Stromal cell of bone marrow (primary cell): ENCODE results near the gene CCDC194.
"Not testable (repeated sequence)": the region's sequence is repeated elsewhere in the genome, so short reads cannot be mapped to it uniquely, and the experiment has no call there.

Experiments
- DNase-seq: peaks from one replicate; pipeline ENCODE4 v3.0.0-alpha.2; 2012; ENCODE audit warnings: low read depth

The CCDC194 gene

GRCh38 chr19:17376935-17377600, 16.9 kb downstream of the CCDC194 start, which contains the start of gene PLVAP:
Gene PLVAP (minus strand): TSS chr19:17377342. CDS start chr19:17377288, 54 bp downstream.
- no peak for DNase-seq

DNA sequence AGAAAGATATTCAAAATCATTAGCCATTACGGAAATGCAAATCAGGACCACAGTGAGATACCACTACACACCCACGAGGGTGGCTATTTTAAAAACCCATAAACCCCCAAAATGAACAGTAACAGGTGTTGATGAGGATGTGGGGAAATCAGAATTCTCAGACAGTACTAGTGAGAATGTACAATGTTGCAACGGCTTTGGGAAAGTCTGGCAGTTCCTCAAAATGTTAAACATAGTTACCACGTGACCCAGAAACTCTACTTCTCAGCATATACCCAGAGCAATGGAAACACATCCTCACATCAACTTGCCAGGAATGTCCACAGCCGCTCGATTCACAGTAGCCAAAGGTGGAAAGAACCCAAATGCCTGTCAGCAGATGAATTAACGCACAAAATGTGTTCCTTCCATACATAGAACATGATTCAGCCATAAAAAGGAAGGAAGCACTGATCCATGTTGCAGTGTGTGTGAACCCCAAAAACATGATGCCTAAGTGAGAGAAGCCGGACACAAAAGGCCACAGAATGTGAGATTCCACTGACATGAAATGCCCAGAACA, 23.9 kb downstream of the CCDC194 start:
- no peak for DNase-seq

DNA sequence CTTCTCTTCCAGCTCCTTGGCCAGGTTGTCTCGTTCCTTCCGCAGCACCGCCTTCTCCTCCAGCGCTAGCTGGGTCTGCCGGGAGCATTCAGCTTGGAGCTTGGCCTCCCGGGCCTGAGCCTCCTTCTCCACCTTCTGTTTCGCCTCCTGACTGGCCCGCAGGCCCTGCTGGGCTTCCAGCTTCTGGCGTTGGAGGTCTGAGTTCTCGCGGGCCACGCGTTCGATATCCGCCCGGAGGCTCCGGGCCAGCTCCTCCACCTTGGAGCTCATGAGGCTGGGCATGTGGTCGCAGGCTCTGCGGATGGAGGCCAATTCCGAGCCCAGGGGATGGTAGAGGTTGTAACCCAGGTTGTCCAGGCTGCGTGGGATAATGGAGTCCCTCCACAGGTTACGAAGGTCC, 28.6 kb downstream of the CCDC194 start:
- DNase-seq = no peak

DNA sequence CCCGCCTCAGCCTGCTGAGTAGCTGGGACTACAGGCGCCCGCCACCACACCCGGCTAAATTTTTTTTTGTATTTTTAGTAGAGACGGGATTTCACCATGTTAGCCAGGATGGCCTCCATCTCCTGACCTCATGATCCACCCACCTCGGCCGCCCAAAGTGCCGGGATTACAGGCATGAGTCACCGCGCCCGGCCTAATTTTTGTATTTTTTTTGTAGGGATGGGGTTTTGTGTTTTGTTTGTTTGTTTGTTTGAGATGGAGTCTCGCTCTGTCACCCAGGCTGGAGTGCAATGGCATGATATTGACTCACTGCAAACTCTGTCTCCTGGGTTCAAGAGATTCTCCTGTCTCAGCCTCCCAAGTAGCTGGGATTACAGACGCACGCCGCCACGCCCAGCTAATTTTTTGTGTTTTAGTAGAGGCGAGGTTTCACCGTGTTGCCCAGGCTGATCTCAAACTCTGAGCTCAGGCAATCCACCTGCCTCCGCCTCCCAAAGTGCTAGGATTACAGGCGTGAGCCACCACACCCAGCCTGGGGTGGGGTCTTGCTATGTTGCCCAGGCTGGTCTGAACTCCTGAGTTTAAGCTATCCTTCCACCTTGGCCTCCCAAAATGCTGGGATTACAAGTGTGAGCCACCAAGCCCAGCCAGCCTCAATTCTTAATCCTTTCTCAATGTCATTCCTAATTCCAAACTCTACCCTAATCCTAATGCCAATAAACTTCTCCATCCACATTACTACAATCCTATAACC, 30.0 kb downstream of the CCDC194 start:
- DNase-seq = not testable (repeated sequence)

DNA sequence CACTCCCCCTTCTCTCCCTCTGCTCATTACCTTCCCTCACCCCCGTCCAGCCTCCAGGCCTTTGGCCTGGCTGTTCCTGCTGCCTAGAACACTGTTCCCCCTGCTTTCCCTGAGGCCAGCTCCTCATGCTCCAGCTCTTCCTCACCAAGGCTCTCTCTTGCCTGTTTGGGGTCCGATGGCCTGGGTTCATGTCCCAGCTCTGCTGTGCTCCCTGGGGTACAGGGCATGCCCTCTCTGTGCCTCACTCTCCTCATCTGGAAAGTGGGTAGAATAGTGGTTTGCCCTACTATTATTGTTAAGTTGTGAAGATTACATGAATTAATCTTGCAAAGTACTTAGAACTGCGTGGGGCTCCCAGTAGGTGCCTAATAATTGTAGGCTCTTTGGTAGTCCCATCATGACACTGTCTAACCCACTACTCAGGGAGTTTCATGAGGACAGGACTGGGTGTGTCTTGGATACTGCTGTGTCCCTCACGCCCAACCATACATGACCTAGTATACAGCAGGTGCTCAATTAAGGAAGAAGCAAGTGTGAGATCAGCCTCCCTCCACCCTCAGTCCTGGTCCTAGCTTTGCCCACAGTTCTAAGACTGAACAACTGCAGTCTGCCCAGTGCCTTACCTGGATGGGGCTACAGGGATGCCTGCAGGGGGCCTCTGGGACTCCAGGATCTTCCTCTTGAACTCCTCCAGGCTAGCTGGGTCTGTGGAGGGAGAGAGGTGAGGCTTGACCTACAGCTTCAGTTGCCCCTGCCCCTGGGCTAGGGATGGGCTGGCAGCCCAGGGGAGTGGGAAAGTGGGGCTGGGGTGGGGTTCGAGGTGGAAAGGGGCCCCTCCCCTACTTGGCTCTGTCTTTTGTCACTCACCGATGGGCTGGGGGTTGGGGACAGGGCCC, 33.8 kb downstream of the CCDC194 start:
- no peak for DNase-seq

DNA sequence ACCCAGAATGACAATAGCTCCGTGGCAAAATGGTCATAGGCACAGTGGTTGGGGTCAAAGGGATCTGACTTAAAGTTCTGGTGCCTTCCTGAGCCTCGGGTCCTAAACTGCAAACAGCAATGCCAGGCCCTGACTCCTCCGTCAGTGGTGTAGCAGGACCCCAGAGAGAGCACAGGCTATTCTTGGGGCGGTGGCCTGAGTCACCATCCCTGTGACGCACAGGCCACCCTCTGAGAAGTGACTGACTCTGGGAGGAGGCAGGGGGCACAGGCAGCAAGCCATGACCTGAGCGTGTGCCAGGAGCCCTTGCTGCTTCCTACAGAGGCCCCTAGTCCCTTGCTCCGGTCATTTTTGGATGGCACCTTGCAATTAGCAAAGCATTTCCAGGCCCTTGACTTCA, 35.6 kb downstream of the CCDC194 start:
- DNase-seq = no peak

DNA sequence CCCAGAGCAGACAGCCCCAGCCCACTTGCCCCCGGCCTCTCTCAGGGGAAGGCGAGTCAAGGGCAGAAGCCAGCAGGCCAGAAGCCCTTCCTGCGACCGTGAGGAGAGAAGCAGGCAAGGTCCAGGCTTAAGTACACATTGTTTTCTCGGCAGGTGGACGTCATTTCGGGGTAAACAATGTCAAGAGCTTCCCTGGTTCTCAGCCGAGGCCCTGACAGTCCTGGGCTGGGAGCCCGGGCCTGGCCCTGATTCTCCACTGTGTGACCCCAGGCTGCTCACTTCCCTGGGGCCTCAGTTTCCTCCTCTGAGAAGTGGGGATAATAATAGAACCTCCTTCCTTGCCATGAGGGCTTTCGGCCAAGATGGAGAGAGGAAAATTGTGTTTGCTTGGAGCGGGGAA, 36.3 kb downstream of the CCDC194 start:
- DNase-seq = no peak

- DNase-seq = no peak
Observed at GRCh38 chr19:17357078-17357666, 36.8 kb downstream of the CCDC194 start.

DNA sequence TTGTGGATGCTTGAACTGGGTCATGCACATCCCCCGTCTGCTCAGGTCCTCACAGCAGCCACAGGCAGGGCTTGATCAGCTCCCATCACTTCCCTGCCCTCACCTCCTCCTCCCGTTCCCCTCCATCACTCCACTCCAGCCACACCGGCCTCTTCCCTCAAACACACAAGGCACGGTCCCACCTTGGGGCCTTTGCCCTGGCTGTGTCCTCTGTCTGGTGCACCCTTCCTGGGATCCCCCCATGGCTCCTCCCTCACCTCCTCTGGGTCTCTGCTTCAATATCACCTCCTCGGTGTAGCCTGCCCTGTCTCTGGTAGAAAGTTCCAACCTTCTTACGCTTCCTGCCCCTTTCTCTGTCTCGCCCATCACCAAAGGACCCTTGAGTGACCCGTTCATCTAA, 40.6 kb downstream of the CCDC194 start:
- no peak for DNase-seq

GRCh38 chr19:17352608-17353280, 41.3 kb downstream of the CCDC194 start:
- DNase-seq = no peak

DNA sequence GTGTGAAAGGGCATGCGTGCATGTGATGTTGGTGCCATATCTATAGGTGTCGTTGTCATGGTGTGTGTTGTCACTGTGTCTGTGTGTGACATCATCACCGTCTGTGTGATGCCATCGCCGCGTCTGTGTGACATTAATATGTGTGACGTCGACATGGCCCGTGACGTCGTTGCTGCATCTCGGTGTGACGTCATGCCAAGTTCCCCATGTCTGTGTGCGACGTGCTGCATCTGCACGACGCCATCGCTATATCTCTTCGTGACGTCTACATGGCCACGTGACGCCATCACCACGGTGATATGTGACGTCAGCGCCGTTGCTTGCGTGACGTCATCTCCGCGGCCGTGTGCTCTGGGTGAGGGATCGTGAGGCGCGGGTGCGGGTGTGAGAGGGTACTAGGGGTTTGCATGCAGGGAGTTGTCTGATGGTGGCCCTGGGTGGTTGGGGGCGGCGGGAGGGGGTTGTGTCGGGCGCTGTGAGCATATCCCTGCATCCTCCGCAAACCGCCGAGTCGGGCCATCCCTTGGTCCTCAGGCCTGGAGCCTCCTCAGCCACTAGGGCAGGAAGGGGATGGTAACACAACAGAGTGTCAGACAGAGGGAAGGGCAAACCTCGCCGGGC, 42.1 kb downstream of the CCDC194 start:
- no peak for DNase-seq

DNA sequence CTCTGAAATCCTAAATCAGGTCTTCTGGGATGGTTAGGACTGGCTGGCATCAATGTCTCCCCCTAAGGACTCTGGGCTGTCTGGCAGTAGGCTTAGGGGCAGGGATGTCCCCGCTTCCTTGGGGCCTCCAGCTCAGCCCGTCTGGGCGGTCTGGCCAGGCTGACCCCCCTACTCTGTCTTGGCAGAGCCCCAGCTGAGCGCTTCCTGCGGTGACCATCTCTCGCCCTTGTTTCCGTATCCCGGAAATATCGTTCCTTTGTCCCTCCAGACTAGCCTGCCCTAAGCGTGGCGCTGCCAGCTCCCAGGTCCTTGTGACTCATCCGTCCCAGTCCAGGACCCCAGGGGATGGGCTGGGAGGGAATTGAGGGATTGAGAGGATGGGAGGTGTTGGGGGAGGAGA, 45.3 kb downstream of the CCDC194 start:
- no peak for DNase-seq

- DNase-seq = no peak
Observed at GRCh38 chr19:17347877-17348276, 46.1 kb downstream of the CCDC194 start.

GRCh38 chr19:17347361-17347760, 46.6 kb downstream of the CCDC194 start:
- no peak for DNase-seq

DNA sequence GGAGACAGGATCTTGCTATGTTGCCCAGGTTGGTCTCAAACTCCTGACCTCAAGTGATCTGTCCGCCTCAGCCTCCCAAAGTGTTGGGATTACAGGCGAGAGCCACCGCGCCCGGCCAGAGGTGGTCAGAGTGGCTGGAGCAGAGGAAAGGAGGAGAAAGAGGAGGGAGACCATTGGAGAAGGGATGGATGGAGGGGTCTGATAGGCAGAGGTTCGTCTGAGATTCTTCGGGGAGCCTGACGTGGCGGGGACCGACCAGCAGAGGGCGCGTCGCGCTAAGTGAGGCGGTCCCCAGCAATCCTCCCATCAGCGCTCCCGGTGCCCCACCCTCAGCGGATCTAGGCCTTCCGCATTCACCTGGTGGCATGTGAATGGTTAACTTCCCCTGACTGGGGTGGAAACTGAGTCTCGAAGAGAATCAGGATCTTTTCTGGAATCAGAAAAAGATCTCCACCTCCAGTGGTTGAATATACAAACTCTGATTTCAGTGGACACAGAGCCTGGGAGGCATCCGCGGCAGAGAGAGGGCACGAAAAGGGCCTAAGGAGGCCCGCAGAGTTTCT, 47.8 kb downstream of the CCDC194 start:
- DNase-seq = no peak

- DNase-seq = no peak
Observed at GRCh38 chr19:17341845-17342244, 52.2 kb downstream of the CCDC194 start.

GRCh38 chr19:17341386-17341785, 52.6 kb downstream of the CCDC194 start:
- DNase-seq = no peak

DNA sequence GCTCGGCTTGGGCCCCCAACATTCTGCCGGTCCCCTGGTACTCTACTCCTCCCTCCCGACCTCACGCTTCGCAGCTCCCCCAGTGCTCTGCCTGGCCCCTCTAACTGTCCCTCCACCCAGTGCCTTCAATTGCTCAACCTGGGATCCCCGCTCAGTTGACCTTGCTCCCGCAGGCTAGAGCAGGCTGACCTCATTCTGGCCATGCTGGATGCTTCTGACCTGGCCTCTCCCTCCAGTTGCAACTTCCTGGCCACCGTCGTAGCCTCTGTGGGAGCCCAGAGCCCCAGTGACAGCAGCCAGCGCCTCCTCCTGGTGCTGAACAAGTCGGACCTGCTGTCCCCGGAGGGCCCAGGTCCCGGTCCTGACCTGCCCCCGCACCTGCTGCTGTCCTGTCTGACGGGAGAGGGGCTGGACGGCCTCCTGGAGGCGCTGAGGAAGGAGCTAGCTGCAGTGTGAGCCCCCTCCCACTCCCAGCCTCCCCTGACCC, 53.1 kb downstream of the CCDC194 start:
- no peak for DNase-seq
